22Rv1 (cell line): ENCODE results near the gene WHAMM.

Experiments
- CTCF ChIP-seq: fragments of 450-650 bp; IDR thresholded peaks from 2 replicates; pipeline ENCODE4 v1.5.1; 2017; ENCODE audit warnings: mild to moderate bottlenecking
- ZFX ChIP-seq: fragments of 450-650 bp; IDR thresholded peaks from 2 replicates; pipeline ENCODE4 v1.6.1; 2017; ENCODE audit warnings: antibody characterized with exemption, borderline replicate concordance

- TF ChIP-seq CTCF (no peak), ZFX (no peak)
These were observed 44.7 kb upstream of the WHAMM start for GRCh38 chr15:82764740-82765139.
